ENCODE results near the gene IFT81. TPM values are rescaled to one million over a fixed set of nuclear protein-coding genes. Genes with fewer than 3 reads are reported as not detected.

IFT81 gene
- total and polyA plus RNA-seq, 2 of the 13 experiments (the other 11 are each of a cell fraction or from before 2014, with no cell fraction given) = 4.2 to 13.0 TPM

DNA sequence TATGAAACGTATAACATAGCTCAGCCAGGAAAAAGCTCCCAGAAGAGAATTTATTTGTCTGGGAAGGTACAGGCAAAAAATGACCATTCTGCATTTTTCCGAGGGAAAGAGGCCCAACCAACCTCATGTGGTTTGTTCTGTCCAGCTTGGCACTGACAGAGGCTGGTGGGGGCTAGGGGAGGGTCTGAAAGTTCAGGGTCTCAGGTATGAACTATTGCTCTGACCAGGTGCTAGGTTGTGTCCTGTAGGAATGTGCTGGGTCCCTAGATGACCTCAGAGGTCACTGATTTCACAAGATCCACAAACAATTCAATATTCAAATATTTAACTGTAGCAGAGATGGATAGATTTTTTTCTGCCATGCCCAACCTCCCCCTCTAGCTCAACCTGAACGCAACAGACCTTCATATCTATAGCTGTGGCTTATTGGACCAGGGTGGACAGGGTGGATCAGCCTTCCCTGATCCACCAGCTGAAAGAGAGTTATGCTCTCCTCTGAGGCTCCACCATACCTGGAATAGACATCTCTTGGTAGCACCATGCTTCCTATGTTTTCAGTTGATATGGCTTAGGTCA, 32.9 kb upstream of the IFT81 start (continued):
- TF ChIP-seq MED13 (CRISPR knock-in tag; IDR thresholded peaks at IDR 0.05) (0 out of 2 replicates have a peak, but pooled peaks have one; percentile 13), NR2C2 (CRISPR knock-in tag; IDR thresholded peaks at IDR 0.05; ENCODE audit: borderline replicate concordance) (peak; percentile 90), FOXA3 (CRISPR knock-in tag; IDR thresholded peaks at IDR 0.05) (peak; percentile 75), GABPA (IDR thresholded peaks at IDR 0.05; ENCODE audit: low read depth, low read length) (no peak), GABPA (CRISPR knock-in tag; IDR thresholded peaks at IDR 0.05; ENCODE audit: low read depth) (peak; percentile 62), ETV5 (CRISPR knock-in tag; IDR thresholded peaks at IDR 0.05; ENCODE audit: borderline replicate concordance) (0 out of 2 replicates have a peak, but pooled peaks have one; percentile 19), KAT8 (CRISPR knock-in tag; IDR thresholded peaks at IDR 0.05) (peak; percentile 51; the same call in 1 of the 2 replicates), CEBPG (CRISPR knock-in tag; IDR thresholded peaks at IDR 0.05) (peak; percentile 83), ZNF160 (CRISPR knock-in tag; IDR thresholded peaks at IDR 0.05) (0 out of 2 replicates have a peak, but pooled peaks have one; percentile 23), ZNF839 (CRISPR knock-in tag; IDR thresholded peaks at IDR 0.05; ENCODE audit: borderline replicate concordance) (no peak), ZNF792 (CRISPR knock-in tag; IDR thresholded peaks at IDR 0.05) (peak; percentile 85; the same call in 1 of the 2 replicates), ZFP36L1 (CRISPR knock-in tag; IDR thresholded peaks at IDR 0.05) (peak; percentile 24; the same call in 1 of the 2 replicates), ZNF557 (CRISPR knock-in tag; IDR thresholded peaks at IDR 0.05) (0 out of 2 replicates have a peak, but pooled peaks have one; percentile 22), ZBTB7A (CRISPR knock-in tag; IDR thresholded peaks at IDR 0.05) (0 out of 2 replicates have a peak, but pooled peaks have one; percentile 34), ZC3H13 (CRISPR knock-in tag; IDR thresholded peaks at IDR 0.05) (0 out of 2 replicates have a peak, but pooled peaks have one; percentile 44)
- TF ChIP-seq, protein P1, sequence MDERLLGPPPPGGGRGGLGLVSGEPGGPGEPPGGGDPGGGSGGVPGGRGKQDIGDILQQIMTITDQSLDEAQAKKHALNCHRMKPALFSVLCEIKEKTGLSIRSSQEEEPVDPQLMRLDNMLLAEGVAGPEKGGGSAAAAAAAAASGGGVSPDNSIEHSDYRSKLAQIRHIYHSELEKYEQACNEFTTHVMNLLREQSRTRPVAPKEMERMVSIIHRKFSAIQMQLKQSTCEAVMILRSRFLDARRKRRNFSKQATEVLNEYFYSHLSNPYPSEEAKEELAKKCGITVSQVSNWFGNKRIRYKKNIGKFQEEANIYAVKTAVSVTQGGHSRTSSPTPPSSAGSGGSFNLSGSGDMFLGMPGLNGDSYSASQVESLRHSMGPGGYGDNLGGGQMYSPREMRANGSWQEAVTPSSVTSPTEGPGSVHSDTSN (CRISPR knock-in tag; IDR thresholded peaks at IDR 0.05) = no peak
- TF ChIP-seq, protein P2, sequence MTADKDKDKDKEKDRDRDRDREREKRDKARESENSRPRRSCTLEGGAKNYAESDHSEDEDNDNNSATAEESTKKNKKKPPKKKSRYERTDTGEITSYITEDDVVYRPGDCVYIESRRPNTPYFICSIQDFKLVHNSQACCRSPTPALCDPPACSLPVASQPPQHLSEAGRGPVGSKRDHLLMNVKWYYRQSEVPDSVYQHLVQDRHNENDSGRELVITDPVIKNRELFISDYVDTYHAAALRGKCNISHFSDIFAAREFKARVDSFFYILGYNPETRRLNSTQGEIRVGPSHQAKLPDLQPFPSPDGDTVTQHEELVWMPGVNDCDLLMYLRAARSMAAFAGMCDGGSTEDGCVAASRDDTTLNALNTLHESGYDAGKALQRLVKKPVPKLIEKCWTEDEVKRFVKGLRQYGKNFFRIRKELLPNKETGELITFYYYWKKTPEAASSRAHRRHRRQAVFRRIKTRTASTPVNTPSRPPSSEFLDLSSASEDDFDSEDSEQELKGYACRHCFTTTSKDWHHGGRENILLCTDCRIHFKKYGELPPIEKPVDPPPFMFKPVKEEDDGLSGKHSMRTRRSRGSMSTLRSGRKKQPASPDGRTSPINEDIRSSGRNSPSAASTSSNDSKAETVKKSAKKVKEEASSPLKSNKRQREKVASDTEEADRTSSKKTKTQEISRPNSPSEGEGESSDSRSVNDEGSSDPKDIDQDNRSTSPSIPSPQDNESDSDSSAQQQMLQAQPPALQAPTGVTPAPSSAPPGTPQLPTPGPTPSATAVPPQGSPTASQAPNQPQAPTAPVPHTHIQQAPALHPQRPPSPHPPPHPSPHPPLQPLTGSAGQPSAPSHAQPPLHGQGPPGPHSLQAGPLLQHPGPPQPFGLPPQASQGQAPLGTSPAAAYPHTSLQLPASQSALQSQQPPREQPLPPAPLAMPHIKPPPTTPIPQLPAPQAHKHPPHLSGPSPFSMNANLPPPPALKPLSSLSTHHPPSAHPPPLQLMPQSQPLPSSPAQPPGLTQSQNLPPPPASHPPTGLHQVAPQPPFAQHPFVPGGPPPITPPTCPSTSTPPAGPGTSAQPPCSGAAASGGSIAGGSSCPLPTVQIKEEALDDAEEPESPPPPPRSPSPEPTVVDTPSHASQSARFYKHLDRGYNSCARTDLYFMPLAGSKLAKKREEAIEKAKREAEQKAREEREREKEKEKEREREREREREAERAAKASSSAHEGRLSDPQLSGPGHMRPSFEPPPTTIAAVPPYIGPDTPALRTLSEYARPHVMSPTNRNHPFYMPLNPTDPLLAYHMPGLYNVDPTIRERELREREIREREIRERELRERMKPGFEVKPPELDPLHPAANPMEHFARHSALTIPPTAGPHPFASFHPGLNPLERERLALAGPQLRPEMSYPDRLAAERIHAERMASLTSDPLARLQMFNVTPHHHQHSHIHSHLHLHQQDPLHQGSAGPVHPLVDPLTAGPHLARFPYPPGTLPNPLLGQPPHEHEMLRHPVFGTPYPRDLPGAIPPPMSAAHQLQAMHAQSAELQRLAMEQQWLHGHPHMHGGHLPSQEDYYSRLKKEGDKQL (CRISPR knock-in tag; IDR thresholded peaks at IDR 0.05; ENCODE audit: low read depth) = peak; percentile 60; the same call in 1 of the 2 replicates
- TF ChIP-seq, protein P3, sequence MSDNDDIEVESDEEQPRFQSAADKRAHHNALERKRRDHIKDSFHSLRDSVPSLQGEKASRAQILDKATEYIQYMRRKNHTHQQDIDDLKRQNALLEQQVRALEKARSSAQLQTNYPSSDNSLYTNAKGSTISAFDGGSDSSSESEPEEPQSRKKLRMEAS (IDR thresholded peaks at IDR 0.05) = peak; percentile 76

Measured in HepG2 (cell line).